Spleen (tissue), 11 donors: Measurements from ENCODE around the gene EFCAB11. TPM values are rescaled to one million over a fixed set of nuclear protein-coding genes. Genes with fewer than 3 reads are reported as not detected.

Experiments
- DNase-seq: peaks from one replicate; pipeline ENCODE4 v3.0.0-alpha.2; 2020
- H3K27ac ChIP-seq, 8 donors: fragments of 200-600 bp; sonication (generic) in 7 of 8; 1 replicate in 4 of 8; 2 replicates in 4 of 8; pipeline versions ENCODE4 v1.5.0 to v1.8.0; 2016 to 2021; ENCODE audit warnings: inconsistent platforms in 4 of 8, mild to moderate bottlenecking in 4 of 8, moderate library complexity in 1 of 8
- H3K27me3 ChIP-seq, 7 donors: fragments of 200-600 bp; sonication (generic) in 6 of 7; replicated peaks in 1 of 7; 1 replicate in 4 of 7; 2 replicates in 3 of 7; pipeline versions ENCODE4 v1.5.0 to v1.8.0; 2016 to 2021; ENCODE audit warnings: inconsistent platforms in 3 of 7, mild to moderate bottlenecking in 1 of 7
- H3K36me3 ChIP-seq, 6 donors: fragments of 200-600 bp; sonication (generic) in 5 of 6; 1 replicate in 4 of 6; 2 replicates in 2 of 6; pipeline versions ENCODE4 v1.5.0 to v1.8.0; 2016 to 2021; ENCODE audit warnings: inconsistent platforms in 2 of 6
- H3K4me1 ChIP-seq, 6 donors: fragments of 200-600 bp; sonication (generic) in 5 of 6; 1 replicate in 3 of 6; 2 replicates in 3 of 6; pipeline versions ENCODE4 v1.5.0 to v1.8.0; 2016 to 2021; ENCODE audit warnings: inconsistent platforms in 3 of 6
- H3K4me3 ChIP-seq, 8 donors: fragments of 200-600 bp; sonication (generic) in 7 of 8; 1 replicate in 4 of 8; 2 replicates in 4 of 8; pipeline versions ENCODE4 v1.5.0 to v1.8.0; 2016 to 2021; ENCODE audit warnings: inconsistent platforms in 4 of 8, mild to moderate bottlenecking in 4 of 8, moderate library complexity in 2 of 8
- H3K9me3 ChIP-seq, 8 donors: fragments of 200-600 bp; sonication (generic) in 7 of 8; 1 replicate in 4 of 8; 2 replicates in 4 of 8; pipeline versions ENCODE4 v1.5.0 to v1.8.0; 2016 to 2021; ENCODE audit warnings: inconsistent platforms in 4 of 8
- POLR2A ChIP-seq, 3 donors: fragments of 450-650 bp; IDR thresholded peaks; one replicate each; pipeline ENCODE4 v1.5.1; 2017; ENCODE audit warnings: antibody characterized with exemption in 3 of 3, mild to moderate bottlenecking in 1 of 3
- POLR2AphosphoS5 ChIP-seq, 3 donors: sonication (generic); formaldehyde crosslinking; IDR thresholded peaks; one replicate each; pipeline ENCODE4 v1.5.1; 2017; ENCODE audit warnings: antibody characterized with exemption in 3 of 3
- WGBS, 5 donors: extraction: QIAGEN DNeasy Blood & Tissue Kit in 3 of 5; methylation state at CpG; one replicate each; pipeline versions ENCODE4 v1.1.5 to v1.1.7; 2013 to 2018; 5-methylcytosine and 5-hydroxymethylcytosine counted together
- intact Hi-C: fragments of 100-400 bp; cut with DNase I; formaldehyde crosslinking; loops from one replicate; pipeline ENCODE4 v1.15.0; 2023; ENCODE audit warnings: low total_unique reads
- polyA plus RNA-seq, 3 donors: library from polyadenylated mRNA; stranded (reverse); fragments of 200-250 nt; gene quantifications; one replicate each; pipeline ENCODE4 v1.2.1, GENCODE V29; 2013
- total RNA-seq, 7 donors: library from RNA; depleted of rRNA in 3 of 7; stranded (reverse); fragments of >200 nt in 3 of 7; fragmentation: NEBNext Ultra II Directional in 4 of 7; extraction: Animal tissue kit (Norgen Biotek cat#: 25700) in 4 of 7; gene quantifications; one replicate each; pipeline versions ENCODE4 v1.1.0 to v1.2.1, GENCODE V29; 2016 to 2021
- TF ChIP-seq, protein P1 (sequence below), 11 experiments: fragments of 200-600 bp in 7 of 11; fragments of 450-650 bp in 4 of 11; sonication (generic) in 4 of 11; IDR thresholded peaks in 8 of 11; conservative IDR thresholded peaks in 3 of 11; 1 replicate in 7 of 11; 2 replicates in 4 of 11; pipeline versions ENCODE4 v1.4.0 to v1.8.0; 2016 to 2021; ENCODE audit warnings: antibody characterized with exemption in 11 of 11, inconsistent platforms in 4 of 11, mild to moderate bottlenecking in 1 of 11
- donor health status: healthy with polysubstance abuse.
- donor health status: DM: no; HTN: no; CAD: no; lungs with moderate emphysema.
- donor health status: DM: no; HTN: no; CAD: no.
- donor health status: Bipolar disorder and iron deficiency.
- donor health status: healthy.
- donor health status: DM: no; HTN: no; CAD: no.
- donor health status: DM: yes; HTN: yes; CAD: no.

The EFCAB11 gene
- total and polyA plus RNA-seq, 10 donors = 2.5 to 13.7 (median 7.4) TPM

DNA sequence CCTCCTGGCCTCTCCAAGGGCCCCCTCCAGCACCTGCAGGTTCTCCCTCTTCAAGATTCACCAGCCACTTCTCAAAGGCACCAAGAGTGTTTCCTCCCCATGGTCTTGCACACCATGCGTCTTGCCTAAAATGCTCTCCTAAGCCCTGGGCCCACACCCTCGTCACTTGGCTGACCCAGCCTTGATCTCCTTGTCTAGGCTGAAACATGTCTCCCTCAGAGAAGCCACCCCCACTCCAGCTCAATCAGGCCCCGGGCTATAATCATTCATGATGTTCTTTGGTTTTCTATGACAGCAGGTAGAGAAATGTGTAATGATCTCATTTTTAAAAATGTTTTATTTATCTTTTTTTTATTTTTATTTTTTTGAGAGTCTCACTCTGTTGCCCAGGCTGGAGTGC lies 88.1 kb downstream of the EFCAB11 start:
- H3K9me3 ChIP-seq = peaks cover 0 to 21% (median 9%) of the 10 kb centered on the region in 8 donors
- H3K4me1 ChIP-seq = no peaks in the 10 kb centered on the region
- no peak overlapping the region for H3K4me3 ChIP-seq
- no peaks in the 10 kb centered on the region for H3K27me3 ChIP-seq
- intact Hi-C loops = no loop called here
- no peak for DNase-seq
- 83 to 92% (median 89%) methylated on average over 3 of the region's 3 CpGs for WGBS, 5 donors
- H3K36me3 ChIP-seq = peaks cover 0 to 5% (median 0%) of the 10 kb centered on the region in 6 donors
- TF ChIP-seq, protein P1, sequence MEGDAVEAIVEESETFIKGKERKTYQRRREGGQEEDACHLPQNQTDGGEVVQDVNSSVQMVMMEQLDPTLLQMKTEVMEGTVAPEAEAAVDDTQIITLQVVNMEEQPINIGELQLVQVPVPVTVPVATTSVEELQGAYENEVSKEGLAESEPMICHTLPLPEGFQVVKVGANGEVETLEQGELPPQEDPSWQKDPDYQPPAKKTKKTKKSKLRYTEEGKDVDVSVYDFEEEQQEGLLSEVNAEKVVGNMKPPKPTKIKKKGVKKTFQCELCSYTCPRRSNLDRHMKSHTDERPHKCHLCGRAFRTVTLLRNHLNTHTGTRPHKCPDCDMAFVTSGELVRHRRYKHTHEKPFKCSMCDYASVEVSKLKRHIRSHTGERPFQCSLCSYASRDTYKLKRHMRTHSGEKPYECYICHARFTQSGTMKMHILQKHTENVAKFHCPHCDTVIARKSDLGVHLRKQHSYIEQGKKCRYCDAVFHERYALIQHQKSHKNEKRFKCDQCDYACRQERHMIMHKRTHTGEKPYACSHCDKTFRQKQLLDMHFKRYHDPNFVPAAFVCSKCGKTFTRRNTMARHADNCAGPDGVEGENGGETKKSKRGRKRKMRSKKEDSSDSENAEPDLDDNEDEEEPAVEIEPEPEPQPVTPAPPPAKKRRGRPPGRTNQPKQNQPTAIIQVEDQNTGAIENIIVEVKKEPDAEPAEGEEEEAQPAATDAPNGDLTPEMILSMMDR (IDR thresholded peaks at IDR 0.05 in 8 of 11, conservative IDR thresholded peaks at IDR 0.05 in 3 of 11) = no peak
- TF ChIP-seq POLR2A (IDR thresholded peaks at IDR 0.05) = no peak
- TF ChIP-seq POLR2AphosphoS5 (IDR thresholded peaks at IDR 0.05) = no peak
- no peak overlapping the region for H3K27ac ChIP-seq

DNA sequence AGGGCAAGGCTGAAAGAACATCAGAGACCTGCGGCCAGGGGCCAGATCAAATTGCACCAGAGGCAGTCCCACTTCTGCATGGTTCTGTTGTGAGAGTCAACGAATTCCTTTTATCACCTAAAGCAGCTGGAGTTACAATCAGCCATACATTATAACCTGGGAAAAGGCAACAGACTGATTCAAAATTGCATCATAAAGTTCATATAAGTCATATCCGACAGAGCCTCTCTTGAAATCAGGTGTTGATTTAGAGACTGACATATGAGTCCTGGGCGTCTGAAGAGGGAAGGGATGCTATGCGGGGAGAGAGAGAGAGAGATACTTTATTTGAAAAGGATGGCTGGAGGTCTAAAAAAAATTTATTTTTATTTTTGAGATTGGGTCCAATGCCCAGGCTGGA lies 89.4 kb downstream of the EFCAB11 start:
- 90 to 95% (median 94%) methylated on average over 5 of the region's 5 CpGs for WGBS, 5 donors
- Histone ChIP-seq H3K27me3 (no peaks in the 10 kb centered on the region), H3K36me3 (peaks cover 0 to 8% (median 0%) of the 10 kb centered on the region in 6 donors), H3K27ac (no peak overlapping the region), H3K4me1 (no peaks in the 10 kb centered on the region), H3K9me3 (peaks cover 0 to 23% (median 9%) of the 10 kb centered on the region in 8 donors), H3K4me3 (no peak overlapping the region)
- intact Hi-C loops = no loop called here
- TF ChIP-seq POLR2AphosphoS5 (IDR thresholded peaks at IDR 0.05) (no peak), POLR2A (IDR thresholded peaks at IDR 0.05) (no peak)
- TF ChIP-seq, protein P1 (IDR thresholded peaks at IDR 0.05 in 8 of 11, conservative IDR thresholded peaks at IDR 0.05 in 3 of 11) = no peak
- DNase-seq = no peak

DNA sequence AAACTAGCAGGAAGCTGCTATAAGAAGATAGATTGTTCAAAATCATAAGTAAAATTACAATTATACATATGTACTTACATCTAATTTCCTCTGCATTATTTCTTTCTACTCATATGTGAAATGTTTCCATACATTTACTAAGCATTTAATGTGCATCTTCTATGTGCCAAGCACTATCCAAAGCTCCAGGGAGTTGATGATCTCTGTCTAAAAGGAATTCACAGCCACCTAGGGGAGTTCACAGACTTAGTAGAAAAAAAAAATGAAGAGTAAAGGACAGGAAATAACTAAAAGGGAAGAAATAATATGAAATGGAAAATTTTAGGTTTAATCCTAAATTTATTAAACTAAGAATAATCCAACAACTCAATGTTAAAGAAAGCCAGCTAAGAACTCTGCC lies 91.7 kb downstream of the EFCAB11 start:
- DNase-seq = no peak
- H3K4me1 ChIP-seq = no peaks in the 10 kb centered on the region
- H3K9me3 ChIP-seq = peaks cover 0 to 16% (median 4%) of the 10 kb centered on the region in 8 donors
- no peaks in the 10 kb centered on the region for H3K27me3 ChIP-seq
- H3K4me3 ChIP-seq = no peak overlapping the region
- TF ChIP-seq POLR2AphosphoS5 (IDR thresholded peaks at IDR 0.05) (no peak), POLR2A (IDR thresholded peaks at IDR 0.05) (no peak)
- TF ChIP-seq, protein P1 (IDR thresholded peaks at IDR 0.05 in 8 of 11, conservative IDR thresholded peaks at IDR 0.05 in 3 of 11) = no peak
- no peak overlapping the region for H3K27ac ChIP-seq
- intact Hi-C loops = no loop called here
- H3K36me3 ChIP-seq = peaks cover 0 to 8% (median 0%) of the 10 kb centered on the region in 6 donors

DNA sequence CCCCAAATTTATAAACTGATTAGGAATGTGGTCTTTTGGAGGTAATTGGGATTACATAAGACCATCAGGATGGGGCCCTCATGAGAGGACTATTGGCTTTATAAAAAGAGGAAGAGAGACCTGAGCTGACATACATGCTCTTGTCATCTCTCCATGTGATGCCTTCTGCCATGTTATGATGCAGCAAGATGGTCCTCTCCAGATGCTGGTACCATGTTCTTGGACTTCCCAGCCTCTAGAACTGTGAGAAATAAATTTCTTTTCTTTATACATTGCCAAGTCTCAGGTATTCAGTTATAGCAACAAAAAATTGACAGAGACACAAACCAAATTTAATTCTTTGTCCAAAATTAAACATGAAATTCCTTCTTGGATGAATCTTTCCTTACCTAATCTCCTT lies 92.9 kb downstream of the EFCAB11 start:
- peaks cover 0 to 9% (median 0%) of the 10 kb centered on the region in 8 donors for H3K9me3 ChIP-seq
- no peaks in the 10 kb centered on the region for H3K27me3 ChIP-seq
- no peak for TF ChIP-seq POLR2A (IDR thresholded peaks at IDR 0.05)
- no peak for TF ChIP-seq POLR2AphosphoS5 (IDR thresholded peaks at IDR 0.05)
- TF ChIP-seq, protein P1 (IDR thresholded peaks at IDR 0.05 in 8 of 11, conservative IDR thresholded peaks at IDR 0.05 in 3 of 11) = no peak
- H3K27ac ChIP-seq = no peak overlapping the region
- no peak overlapping the region for H3K4me3 ChIP-seq
- intact Hi-C loops = no loop called here
- H3K4me1 ChIP-seq = no peaks in the 10 kb centered on the region
- DNase-seq = no peak
- H3K36me3 ChIP-seq = peaks cover 0 to 8% (median 0%) of the 10 kb centered on the region in 6 donors
